Measurements from ENCODE around the gene WDR82.
A peak's percentile ranks its signal among the peaks of the same experiment; 100 is the strongest.

Gene WDR82

GRCh38 chr3:52234516-52235447 lies 43.7 kb downstream of the WDR82 start:
- H3K4me3 ChIP-seq (ENCODE audit: low read depth, low read length) = no peak overlapping the region
- TF ChIP-seq CTCF (IDR thresholded peaks at IDR 0.05; ENCODE audit: borderline replicate concordance, insufficient read depth, low read depth, low read length) = no peak

GRCh38 chr3:52233968-52234367 lies 44.5 kb downstream of the WDR82 start:
- no peak for TF ChIP-seq CTCF (IDR thresholded peaks at IDR 0.05; ENCODE audit: borderline replicate concordance, insufficient read depth, low read depth, low read length)
- H3K4me3 ChIP-seq (ENCODE audit: low read depth, low read length) = no peak overlapping the region

GRCh38 chr3:52233108-52233591 lies 45.3 kb downstream of the WDR82 start:
- TF ChIP-seq CTCF (IDR thresholded peaks at IDR 0.05; ENCODE audit: borderline replicate concordance, insufficient read depth, low read depth, low read length) = no peak
- H3K4me3 ChIP-seq (ENCODE audit: low read depth, low read length) = no peak overlapping the region

- TF ChIP-seq CTCF (IDR thresholded peaks at IDR 0.05; ENCODE audit: borderline replicate concordance, insufficient read depth, low read depth, low read length) = no peak
- H3K4me3 ChIP-seq (ENCODE audit: low read depth, low read length) = no peak overlapping the region
Measured at GRCh38 chr3:52232279-52233107, 46.0 kb downstream of the WDR82 start.

- H3K4me3 ChIP-seq (ENCODE audit: low read depth, low read length) = no peak overlapping the region
- peak; percentile 98 for TF ChIP-seq CTCF (IDR thresholded peaks at IDR 0.05; ENCODE audit: borderline replicate concordance, insufficient read depth, low read depth, low read length)
Measured at GRCh38 chr3:52231502-52232278, 46.8 kb downstream of the WDR82 start.

GRCh38 chr3:52230889-52231499 lies 47.5 kb downstream of the WDR82 start:
- no peak overlapping the region for H3K4me3 ChIP-seq (ENCODE audit: low read depth, low read length)
- TF ChIP-seq CTCF (IDR thresholded peaks at IDR 0.05; ENCODE audit: borderline replicate concordance, insufficient read depth, low read depth, low read length) = no peak

Data from GM12875 (cell line).